Thyroid gland (tissue), 4 donors: ENCODE measurements around the gene AQP12B. TPM values are rescaled to one million over a fixed set of nuclear protein-coding genes. Genes with fewer than 3 reads are reported as not detected.
"Not testable (repeated sequence)": the region's sequence is repeated elsewhere in the genome, so short reads cannot be mapped to it uniquely, and the experiment has no call there.

ENCODE experiments used
- DNase-seq, 2 donors: peaks; one replicate each; pipeline ENCODE4 v3.0.0-alpha.2; 2019
- H3K27ac ChIP-seq, 3 donors: fragments of 200-600 bp; sonication (generic); 1 replicate in 2 of 3; 2 replicates in 1 of 3; pipeline ENCODE4 v1.5.1; 2016 to 2019; ENCODE audit warnings: mild to moderate bottlenecking in 1 of 3, moderate library complexity in 1 of 3
- H3K27me3 ChIP-seq: fragments of 200-600 bp; sonication (generic); one replicate; pipeline ENCODE4 v1.5.1; 2019
- H3K36me3 ChIP-seq, 2 donors: fragments of 200-600 bp; sonication (generic); one replicate each; pipeline ENCODE4 v1.5.1; 2016 to 2019
- H3K4me1 ChIP-seq, 2 donors: fragments of 200-600 bp; sonication (generic); one replicate each; pipeline ENCODE4 v1.5.1; 2017 to 2019
- H3K4me3 ChIP-seq, 3 donors: fragments of 200-600 bp; sonication (generic); replicated peaks in 1 of 3; 1 replicate in 2 of 3; 2 replicates in 1 of 3; pipeline ENCODE4 v1.5.1; 2016; ENCODE audit warnings: mild to moderate bottlenecking in 1 of 3
- H3K9me3 ChIP-seq: fragments of 200-600 bp; sonication (generic); one replicate; pipeline ENCODE4 v1.5.1; 2017
- CTCF ChIP-seq, 6 experiments: fragments of 200-600 bp in 3 of 6; fragments of 450-650 bp in 3 of 6; sonication (generic) in 3 of 6; IDR thresholded peaks; one replicate each; pipeline ENCODE4 v1.5.1; 2016 to 2019; ENCODE audit warnings: antibody characterized with exemption in 6 of 6, mild to moderate bottlenecking in 2 of 6, inconsistent platforms in 1 of 6, moderate library complexity in 1 of 6
- POLR2A ChIP-seq, 2 donors: fragments of 450-650 bp; IDR thresholded peaks; one replicate each; pipeline ENCODE4 v1.6.1; 2017; ENCODE audit warnings: antibody characterized with exemption in 2 of 2, mild to moderate bottlenecking in 2 of 2, moderate library complexity in 1 of 2
- WGBS, 2 donors: methylation state at CpG; one replicate each; pipeline ENCODE4 v1.1.5; 2017; 5-methylcytosine and 5-hydroxymethylcytosine counted together
- intact Hi-C: fragments of 100-400 bp; cut with DNase I; formaldehyde crosslinking; loops from one replicate; pipeline ENCODE4 v1.15.1; 2023
- total RNA-seq, 4 donors: library from RNA; depleted of rRNA; stranded (reverse); fragments of >200 nt; gene quantifications; one replicate each; pipeline ENCODE4 v1.2.3, GENCODE V29; 2016

AQP12B gene
- total RNA-seq, 4 donors from 2014 or later = 0.13 TPM; not detected in 3

GRCh38 chr2:240695593-240695992 lies 12.9 kb upstream of the AQP12B start:
- intact Hi-C loops, H3K36me3 ChIP-seq, H3K9me3 ChIP-seq, DNase-seq, H3K4me1 ChIP-seq, H3K4me3 ChIP-seq, H3K27me3 ChIP-seq, H3K27ac ChIP-seq: not testable (repeated sequence)
- WGBS, 2 donors = no CpG with 5 or more reads among the region's 19 CpGs

GRCh38 chr2:240694304-240694703 lies 11.6 kb upstream of the AQP12B start:
- H3K4me1 ChIP-seq, DNase-seq, H3K27me3 ChIP-seq, H3K4me3 ChIP-seq, H3K27ac ChIP-seq, H3K9me3 ChIP-seq, H3K36me3 ChIP-seq, intact Hi-C loops: not testable (repeated sequence)
- WGBS, 2 donors = no CpG with 5 or more reads among the region's 12 CpGs

DNA sequence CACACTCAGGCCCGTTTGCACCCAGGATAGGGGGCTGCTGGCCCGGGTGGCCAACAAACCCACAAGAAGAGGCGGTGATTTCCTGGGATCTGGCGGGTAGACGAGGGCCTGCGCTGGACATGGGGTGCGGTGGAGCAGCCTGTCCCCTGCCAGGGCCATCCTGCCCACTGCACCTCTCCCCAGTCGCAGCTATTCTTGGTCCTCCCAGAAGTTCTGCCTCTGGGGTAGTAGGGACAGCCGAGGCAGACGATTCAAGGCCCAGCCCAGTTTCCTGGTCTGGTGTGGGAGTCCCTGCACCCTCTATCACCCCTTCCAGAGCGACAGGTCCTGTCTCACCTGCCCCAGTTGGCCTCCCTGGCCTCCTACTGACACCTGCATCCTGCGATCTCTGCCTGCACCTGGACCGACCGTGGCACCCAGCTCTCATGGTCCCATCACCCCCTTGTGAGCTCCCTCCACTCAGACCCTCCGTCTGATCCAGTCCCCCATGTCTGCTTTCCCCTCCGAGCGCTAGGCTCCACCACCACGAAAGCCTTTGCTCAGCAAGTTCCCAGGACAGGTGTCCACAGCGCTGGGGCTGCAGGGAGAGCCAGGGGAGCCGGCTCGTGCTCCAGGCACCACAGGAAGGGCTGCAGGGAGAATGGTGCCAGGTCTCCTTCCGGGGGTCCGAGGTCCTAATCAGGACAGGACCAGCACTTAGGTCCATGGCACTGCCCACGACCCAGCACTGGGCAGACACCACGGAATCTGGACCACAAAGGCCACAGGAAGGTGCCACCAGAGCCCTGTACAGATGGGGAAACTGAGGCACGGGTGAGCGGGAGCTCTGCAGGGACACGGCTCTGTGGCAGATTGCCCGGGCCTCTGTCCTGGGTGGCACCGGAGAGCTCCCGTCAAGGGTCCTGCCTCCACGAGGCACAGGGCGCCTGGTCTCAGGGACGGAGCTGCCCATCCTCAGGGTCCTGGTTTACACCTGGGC lies 10.2 kb upstream of the AQP12B start:
- H3K27ac ChIP-seq, DNase-seq, intact Hi-C loops, H3K36me3 ChIP-seq, H3K9me3 ChIP-seq, H3K4me3 ChIP-seq, H3K4me1 ChIP-seq, H3K27me3 ChIP-seq: not testable (repeated sequence)
- whole genome bisulfite sequencing, 2 donors = 80% methylated on average over 6 of the region's 34 CpGs; no CpG with 5 or more reads in 1 of the 2 donors

DNA sequence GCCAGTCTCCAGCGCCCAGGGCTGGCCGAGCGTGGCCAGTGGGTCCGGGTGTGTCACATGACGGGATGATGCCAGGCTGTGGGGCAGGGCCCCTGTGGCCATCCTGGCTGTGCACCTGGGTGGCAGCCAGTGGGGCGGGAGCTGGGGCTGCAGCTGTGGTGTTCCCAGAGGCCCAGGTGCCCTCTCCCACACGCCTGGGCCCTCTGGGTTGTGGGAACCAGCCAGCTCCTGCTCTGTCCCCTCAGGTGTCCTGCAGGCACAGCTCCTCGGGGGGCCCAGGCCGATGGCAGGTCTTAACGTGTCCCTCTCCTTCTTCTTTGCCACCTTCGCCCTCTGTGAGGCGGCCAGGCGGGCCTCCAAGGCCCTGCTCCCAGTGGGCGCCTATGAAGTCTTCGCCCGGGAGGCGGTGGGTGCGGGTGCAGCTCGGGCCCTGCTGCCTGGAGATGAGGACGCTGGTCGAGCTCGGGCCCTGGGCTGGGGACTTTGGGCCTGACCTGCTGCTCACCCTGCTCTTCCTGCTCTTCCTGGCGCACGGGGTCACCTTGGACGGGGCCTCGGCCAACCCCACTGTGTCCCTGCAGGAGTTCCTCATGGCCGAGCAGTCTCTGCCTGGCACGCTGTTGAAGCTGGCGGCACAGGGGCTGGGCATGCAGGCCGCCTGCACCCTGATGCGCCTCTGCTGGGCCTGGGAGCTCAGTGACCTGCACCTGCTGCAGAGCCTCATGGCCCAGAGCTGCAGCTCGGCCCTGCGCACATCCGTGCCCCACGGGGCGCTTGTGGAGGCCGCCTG lies 9.1 kb upstream of the AQP12B start, which contains the start of gene AQP12A:
TSS of gene AQP12A (plus strand) at position 236 of the 790 bp plus-strand sequence. CDS start at position 284, 48 bp downstream.
- H3K4me1 ChIP-seq, H3K27me3 ChIP-seq, H3K9me3 ChIP-seq, DNase-seq, H3K4me3 ChIP-seq, H3K27ac ChIP-seq, intact Hi-C loops, H3K36me3 ChIP-seq: not testable (repeated sequence)
- 87 to 88% methylated on average over 12 to 15 of the region's 37 CpGs for WGBS, 2 donors

- H3K9me3 ChIP-seq, intact Hi-C loops, H3K36me3 ChIP-seq, H3K27me3 ChIP-seq, H3K4me3 ChIP-seq, DNase-seq, H3K27ac ChIP-seq: not testable (repeated sequence)
- no CpG with 5 or more reads among the region's 2 CpGs for WGBS, 2 donors
- H3K4me1 ChIP-seq = peaks cover 2 to 10% of the 10 kb centered on the region in 2 donors
Observed at GRCh38 chr2:240691075-240691427, 8.4 kb upstream of the AQP12B start.

DNA sequence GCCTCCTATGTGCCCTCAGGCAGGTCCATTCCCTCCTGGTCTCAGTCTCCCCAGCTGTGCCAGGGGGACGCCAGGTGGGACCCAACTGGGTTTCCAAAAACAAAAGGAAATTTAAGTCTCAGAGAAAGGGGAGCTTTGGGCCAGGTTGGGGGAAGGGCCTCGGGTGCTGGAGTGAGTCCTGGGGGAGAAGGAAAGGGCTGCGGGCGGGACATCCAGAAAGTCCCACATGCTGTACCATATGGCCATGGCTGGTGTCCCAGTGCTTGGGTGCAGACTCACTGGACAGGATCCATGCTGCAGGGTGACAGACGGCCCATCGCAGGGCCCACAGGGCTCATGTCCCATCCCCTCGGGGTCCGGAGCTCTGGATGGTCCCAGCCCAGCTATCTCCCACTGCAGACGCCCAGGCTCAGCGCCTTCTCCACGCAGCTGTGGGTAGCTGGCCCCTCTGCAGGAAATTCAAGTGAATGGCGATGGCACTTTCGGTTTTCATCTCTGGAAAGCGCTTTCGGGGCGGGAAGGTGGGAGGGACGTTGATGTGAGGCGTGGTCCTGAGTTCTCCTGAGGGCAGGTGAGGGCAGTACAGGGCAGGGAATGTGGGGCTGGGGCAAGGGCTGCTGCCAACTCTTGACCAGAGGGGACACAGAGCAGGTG lies 7.9 kb upstream of the AQP12B start:
- 82 to 88% methylated on average over 4 of the region's 18 CpGs for WGBS, 2 donors
- H3K9me3 ChIP-seq, H3K36me3 ChIP-seq, H3K27ac ChIP-seq, DNase-seq, intact Hi-C loops, H3K27me3 ChIP-seq, H3K4me3 ChIP-seq: not testable (repeated sequence)
- H3K4me1 ChIP-seq = peaks cover 7 to 15% of the 10 kb centered on the region in 2 donors

- Histone ChIP-seq H3K27ac (no peak overlapping the region), H3K36me3 (no peaks in the 10 kb centered on the region), H3K4me1 (peaks cover 8 to 15% of the 10 kb centered on the region in 2 donors), H3K4me3 (no peak overlapping the region), H3K9me3 (no peaks in the 10 kb centered on the region), H3K27me3 (no peaks in the 10 kb centered on the region)
- no peak for DNase-seq
- 85 to 88% methylated on average over 4 to 6 of the region's 11 CpGs for WGBS, 2 donors
- intact Hi-C loops = no loop called here
- TF ChIP-seq POLR2A (IDR thresholded peaks at IDR 0.05) = no peak
- TF ChIP-seq CTCF (IDR thresholded peaks at IDR 0.05) = no peak
Observed at GRCh38 chr2:240689975-240690374, 7.3 kb upstream of the AQP12B start.
